SK-N-SH treated with all-trans-retinoic acid at 6 μM for 48 hours (cell line): Measurements from ENCODE around the gene AKAP13.
A peak's percentile ranks its signal among the peaks of the same experiment; 100 is the strongest.

Experiments used
- ATAC-seq: fragments of 200-7000 bp; cut with Tn5 transposase; 3 replicates; pipeline ENCODE4 v1.9.1; 2020; ENCODE audit warnings: mild to moderate bottlenecking, moderate library complexity
- ARNTL ChIP-seq: fragments of 450-650 bp; formaldehyde crosslinking; IDR thresholded peaks from 2 replicates; pipeline ENCODE4 v1.5.0; 2020; ENCODE audit warnings: low read depth, mild to moderate bottlenecking, moderate library complexity, borderline replicate concordance
- BACH2 ChIP-seq: fragments of 250-450 bp; sonication (Bioruptor Pico); IDR thresholded peaks from 2 replicates; pipeline ENCODE4 v1.9.0; 2021; ENCODE audit warnings: mild to moderate bottlenecking, borderline replicate concordance
- CSDC2 ChIP-seq: fragments of 250-450 bp; sonication (Bioruptor Pico); IDR thresholded peaks from 2 replicates; pipeline ENCODE4 v1.5.0; 2020; ENCODE audit warnings: mild to moderate bottlenecking, moderate library complexity
- ISL1 ChIP-seq: fragments of 250-450 bp; sonication (Bioruptor Pico); IDR thresholded peaks from 2 replicates; pipeline ENCODE4 v2.1.2; 2022; ENCODE audit warnings: mild to moderate bottlenecking, moderate library complexity
- OSR1 ChIP-seq: fragments of 250-450 bp; sonication (Bioruptor Pico); IDR thresholded peaks from 2 replicates; pipeline ENCODE4 v1.8.0; 2022; ENCODE audit warnings: moderate library complexity, mild to moderate bottlenecking, inconsistent platforms
- PPARA ChIP-seq: fragments of 250-450 bp; sonication (Bioruptor Pico); IDR thresholded peaks from 2 replicates; pipeline ENCODE4 v1.5.0; 2020; ENCODE audit warnings: mild to moderate bottlenecking, borderline replicate concordance
- RARB ChIP-seq: fragments of 250-450 bp; sonication (Bioruptor Pico); IDR thresholded peaks from 2 replicates; pipeline ENCODE4 v1.8.0; 2021; ENCODE audit warnings: mild to moderate bottlenecking, moderate library complexity
- SNAI2 ChIP-seq: fragments of 250-450 bp; sonication (Bioruptor Pico); IDR thresholded peaks from 2 replicates; pipeline ENCODE4 v1.5.0; 2020; ENCODE audit warnings: mild to moderate bottlenecking, moderate library complexity
- TCF4 ChIP-seq: fragments of 250-450 bp; sonication (Bioruptor Pico); IDR thresholded peaks from 2 replicates; pipeline ENCODE4 v1.8.0; 2021; ENCODE audit warnings: mild to moderate bottlenecking, moderate library complexity, borderline replicate concordance
- TOX ChIP-seq: fragments of 250-450 bp; sonication (Bioruptor Pico); IDR thresholded peaks from 2 replicates; pipeline ENCODE4 v1.8.0; 2021; ENCODE audit warnings: mild to moderate bottlenecking, moderate library complexity, borderline replicate concordance
- ZC3H10 ChIP-seq: fragments of 250-450 bp; sonication (Bioruptor Pico); IDR thresholded peaks from 2 replicates; pipeline ENCODE4 v1.5.1; 2021; ENCODE audit warnings: mild to moderate bottlenecking, moderate library complexity
- ZFP3 ChIP-seq: fragments of 250-450 bp; sonication (Bioruptor Pico); IDR thresholded peaks from 2 replicates; pipeline ENCODE4 v1.5.0; 2020; ENCODE audit warnings: mild to moderate bottlenecking, moderate library complexity
- ZNF565 ChIP-seq: fragments of 450-650 bp; formaldehyde crosslinking; conservative IDR thresholded peaks from 2 replicates; pipeline ENCODE4 v1.5.0; 2020; ENCODE audit warnings: low read depth, mild to moderate bottlenecking, moderate library complexity
- ZNF70 ChIP-seq: fragments of 450-650 bp; formaldehyde crosslinking; IDR thresholded peaks from 2 replicates; pipeline ENCODE4 v1.5.0; 2020; ENCODE audit warnings: mild to moderate bottlenecking, moderate library complexity
- ZNF8 ChIP-seq: fragments of 450-650 bp; formaldehyde crosslinking; IDR thresholded peaks from 2 replicates; pipeline ENCODE4 v1.5.0; 2020; ENCODE audit warnings: mild to moderate bottlenecking, moderate library complexity
- TF ChIP-seq, protein P1 (sequence below): fragments of 250-450 bp; sonication (Bioruptor Pico); IDR thresholded peaks from 2 replicates; pipeline ENCODE4 v1.5.1; 2020; ENCODE audit warnings: low read depth, mild to moderate bottlenecking, moderate library complexity
- TF ChIP-seq, protein P2 (sequence below): fragments of 250-450 bp; sonication (Bioruptor Pico); IDR thresholded peaks from 2 replicates; pipeline ENCODE4 v1.8.0; 2021; ENCODE audit warnings: low read depth, mild to moderate bottlenecking, moderate library complexity, borderline replicate concordance
- TF ChIP-seq, protein P3 (sequence below): fragments of 250-450 bp; sonication (Bioruptor Pico); IDR thresholded peaks from 2 replicates; pipeline ENCODE4 v1.5.1; 2021; ENCODE audit warnings: mild to moderate bottlenecking, moderate library complexity
- TF ChIP-seq, protein P4 (sequence below): fragments of 250-450 bp; sonication (Bioruptor Pico); IDR thresholded peaks from 2 replicates; pipeline ENCODE4 v1.8.0; 2020; ENCODE audit warnings: mild to moderate bottlenecking, moderate library complexity, borderline replicate concordance
- TF ChIP-seq, protein P5 (sequence below): fragments of 250-450 bp; sonication (Bioruptor Pico); IDR thresholded peaks from 2 replicates; pipeline ENCODE4 v1.5.0; 2020; ENCODE audit warnings: mild to moderate bottlenecking, moderate library complexity

Gene AKAP13

DNA sequence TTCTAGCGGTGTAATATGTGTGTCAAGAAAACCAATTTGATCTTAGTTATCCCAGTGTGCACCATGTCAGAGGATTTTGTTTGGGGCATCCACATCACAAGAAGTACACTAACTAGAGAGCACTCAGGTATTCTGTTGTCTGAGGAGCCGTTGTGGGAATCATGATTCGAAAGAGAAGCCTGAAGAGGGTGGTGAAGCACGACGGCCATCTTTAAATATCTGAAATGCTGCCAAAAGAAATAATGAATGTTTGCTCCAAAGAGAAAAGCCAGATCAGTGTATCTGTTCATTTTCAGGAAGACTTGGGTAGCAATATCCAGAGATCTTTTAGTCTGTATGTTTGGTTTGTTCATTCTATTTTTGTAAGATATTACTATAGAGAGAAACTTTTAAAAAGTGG lies 233.7 kb downstream of the AKAP13 start:
- ATAC-seq, result peak; percentile 49
- TF ChIP-seq TCF4 (CRISPR knock-in tag) (no peak), ISL1 (peak; percentile 64)

DNA sequence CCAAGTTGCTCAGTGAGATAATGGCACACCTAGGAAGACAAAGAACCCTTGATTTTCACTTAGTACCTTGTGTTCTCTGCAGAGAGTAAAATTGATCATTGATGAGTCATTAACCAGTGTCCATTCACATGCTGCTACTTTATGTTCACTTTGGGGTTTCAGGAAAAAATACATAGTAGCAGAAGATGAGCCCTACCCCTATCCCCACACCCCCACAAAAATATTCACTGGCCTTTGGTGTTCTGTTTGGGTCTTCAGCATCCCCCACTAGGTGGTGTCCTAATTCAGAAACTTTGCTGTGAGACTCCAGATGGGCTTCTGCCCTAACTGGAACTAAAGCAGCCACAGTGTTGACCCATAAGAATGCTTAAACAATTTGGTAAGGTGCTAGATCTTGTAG lies 235.5 kb downstream of the AKAP13 start:
- peak; percentile 25 for ATAC-seq
- no peak for TF ChIP-seq RARB (CRISPR knock-in tag)
- no peak for TF ChIP-seq ARNTL (CRISPR knock-in tag)
- TF ChIP-seq ZNF565, result no peak
- TF ChIP-seq, protein P1, sequence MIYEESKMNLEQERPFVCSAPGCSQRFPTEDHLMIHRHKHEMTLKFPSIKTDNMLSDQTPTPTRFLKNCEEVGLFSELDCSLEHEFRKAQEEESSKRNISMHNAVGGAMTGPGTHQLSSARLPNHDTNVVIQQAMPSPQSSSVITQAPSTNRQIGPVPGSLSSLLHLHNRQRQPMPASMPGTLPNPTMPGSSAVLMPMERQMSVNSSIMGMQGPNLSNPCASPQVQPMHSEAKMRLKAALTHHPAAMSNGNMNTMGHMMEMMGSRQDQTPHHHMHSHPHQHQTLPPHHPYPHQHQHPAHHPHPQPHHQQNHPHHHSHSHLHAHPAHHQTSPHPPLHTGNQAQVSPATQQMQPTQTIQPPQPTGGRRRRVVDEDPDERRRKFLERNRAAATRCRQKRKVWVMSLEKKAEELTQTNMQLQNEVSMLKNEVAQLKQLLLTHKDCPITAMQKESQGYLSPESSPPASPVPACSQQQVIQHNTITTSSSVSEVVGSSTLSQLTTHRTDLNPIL (CRISPR knock-in tag), result no peak
- TF ChIP-seq, protein P2, sequence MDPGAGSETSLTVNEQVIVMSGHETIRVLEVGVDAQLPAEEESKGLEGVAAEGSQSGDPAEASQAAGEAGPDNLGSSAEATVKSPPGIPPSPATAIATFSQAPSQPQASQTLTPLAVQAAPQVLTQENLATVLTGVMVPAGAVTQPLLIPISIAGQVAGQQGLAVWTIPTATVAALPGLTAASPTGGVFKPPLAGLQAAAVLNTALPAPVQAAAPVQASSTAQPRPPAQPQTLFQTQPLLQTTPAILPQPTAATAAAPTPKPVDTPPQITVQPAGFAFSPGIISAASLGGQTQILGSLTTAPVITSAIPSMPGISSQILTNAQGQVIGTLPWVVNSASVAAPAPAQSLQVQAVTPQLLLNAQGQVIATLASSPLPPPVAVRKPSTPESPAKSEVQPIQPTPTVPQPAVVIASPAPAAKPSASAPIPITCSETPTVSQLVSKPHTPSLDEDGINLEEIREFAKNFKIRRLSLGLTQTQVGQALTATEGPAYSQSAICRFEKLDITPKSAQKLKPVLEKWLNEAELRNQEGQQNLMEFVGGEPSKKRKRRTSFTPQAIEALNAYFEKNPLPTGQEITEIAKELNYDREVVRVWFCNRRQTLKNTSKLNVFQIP (CRISPR knock-in tag), result no peak
- TF ChIP-seq ZFP3 (CRISPR knock-in tag), result no peak
- TF ChIP-seq TCF4 (CRISPR knock-in tag), result no peak
- no peak for TF ChIP-seq TOX (CRISPR knock-in tag)
- no peak for TF ChIP-seq ZNF8 (CRISPR knock-in tag)
- TF ChIP-seq, protein P3, sequence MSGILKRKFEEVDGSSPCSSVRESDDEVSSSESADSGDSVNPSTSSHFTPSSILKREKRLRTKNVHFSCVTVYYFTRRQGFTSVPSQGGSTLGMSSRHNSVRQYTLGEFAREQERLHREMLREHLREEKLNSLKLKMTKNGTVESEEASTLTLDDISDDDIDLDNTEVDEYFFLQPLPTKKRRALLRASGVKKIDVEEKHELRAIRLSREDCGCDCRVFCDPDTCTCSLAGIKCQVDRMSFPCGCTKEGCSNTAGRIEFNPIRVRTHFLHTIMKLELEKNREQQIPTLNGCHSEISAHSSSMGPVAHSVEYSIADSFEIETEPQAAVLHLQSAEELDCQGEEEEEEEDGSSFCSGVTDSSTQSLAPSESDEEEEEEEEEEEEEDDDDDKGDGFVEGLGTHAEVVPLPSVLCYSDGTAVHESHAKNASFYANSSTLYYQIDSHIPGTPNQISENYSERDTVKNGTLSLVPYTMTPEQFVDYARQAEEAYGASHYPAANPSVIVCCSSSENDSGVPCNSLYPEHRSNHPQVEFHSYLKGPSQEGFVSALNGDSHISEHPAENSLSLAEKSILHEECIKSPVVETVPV (CRISPR knock-in tag), result no peak
- TF ChIP-seq, protein P4, sequence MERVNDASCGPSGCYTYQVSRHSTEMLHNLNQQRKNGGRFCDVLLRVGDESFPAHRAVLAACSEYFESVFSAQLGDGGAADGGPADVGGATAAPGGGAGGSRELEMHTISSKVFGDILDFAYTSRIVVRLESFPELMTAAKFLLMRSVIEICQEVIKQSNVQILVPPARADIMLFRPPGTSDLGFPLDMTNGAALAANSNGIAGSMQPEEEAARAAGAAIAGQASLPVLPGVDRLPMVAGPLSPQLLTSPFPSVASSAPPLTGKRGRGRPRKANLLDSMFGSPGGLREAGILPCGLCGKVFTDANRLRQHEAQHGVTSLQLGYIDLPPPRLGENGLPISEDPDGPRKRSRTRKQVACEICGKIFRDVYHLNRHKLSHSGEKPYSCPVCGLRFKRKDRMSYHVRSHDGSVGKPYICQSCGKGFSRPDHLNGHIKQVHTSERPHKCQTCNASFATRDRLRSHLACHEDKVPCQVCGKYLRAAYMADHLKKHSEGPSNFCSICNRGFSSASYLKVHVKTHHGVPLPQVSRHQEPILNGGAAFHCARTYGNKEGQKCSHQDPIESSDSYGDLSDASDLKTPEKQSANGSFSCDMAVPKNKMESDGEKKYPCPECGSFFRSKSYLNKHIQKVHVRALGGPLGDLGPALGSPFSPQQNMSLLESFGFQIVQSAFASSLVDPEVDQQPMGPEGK, result no peak
- TF ChIP-seq PPARA, result no peak
- no peak for TF ChIP-seq ZC3H10 (CRISPR knock-in tag)

DNA sequence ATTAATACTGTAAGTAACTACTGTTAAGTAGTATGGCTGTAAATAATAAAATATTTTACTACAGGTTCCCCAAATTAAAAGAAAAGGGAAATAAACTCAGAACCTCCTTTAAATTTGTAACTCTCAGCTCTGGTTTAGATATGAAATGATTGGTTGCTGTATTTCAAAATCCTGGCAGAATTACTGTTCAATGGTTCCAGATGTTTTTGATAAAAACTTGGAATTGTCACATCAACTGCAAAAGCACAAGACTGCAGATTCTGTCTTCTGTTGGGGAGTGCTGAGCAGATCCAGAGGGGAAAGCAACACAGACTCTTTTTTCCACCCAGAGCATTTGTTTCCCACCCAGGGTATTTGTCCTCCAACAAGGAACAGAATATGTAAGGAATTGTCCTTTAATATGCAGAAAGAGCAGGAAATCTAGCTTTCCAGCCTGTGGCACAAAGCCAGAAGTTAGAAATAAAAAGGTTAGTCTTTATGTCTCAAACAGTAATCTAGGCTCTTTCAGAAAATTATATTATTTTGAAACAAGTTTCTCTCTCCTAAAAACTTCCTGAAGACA lies 236.2 kb downstream of the AKAP13 start:
- peak; percentile 10 for ATAC-seq
- TF ChIP-seq, protein P5, sequence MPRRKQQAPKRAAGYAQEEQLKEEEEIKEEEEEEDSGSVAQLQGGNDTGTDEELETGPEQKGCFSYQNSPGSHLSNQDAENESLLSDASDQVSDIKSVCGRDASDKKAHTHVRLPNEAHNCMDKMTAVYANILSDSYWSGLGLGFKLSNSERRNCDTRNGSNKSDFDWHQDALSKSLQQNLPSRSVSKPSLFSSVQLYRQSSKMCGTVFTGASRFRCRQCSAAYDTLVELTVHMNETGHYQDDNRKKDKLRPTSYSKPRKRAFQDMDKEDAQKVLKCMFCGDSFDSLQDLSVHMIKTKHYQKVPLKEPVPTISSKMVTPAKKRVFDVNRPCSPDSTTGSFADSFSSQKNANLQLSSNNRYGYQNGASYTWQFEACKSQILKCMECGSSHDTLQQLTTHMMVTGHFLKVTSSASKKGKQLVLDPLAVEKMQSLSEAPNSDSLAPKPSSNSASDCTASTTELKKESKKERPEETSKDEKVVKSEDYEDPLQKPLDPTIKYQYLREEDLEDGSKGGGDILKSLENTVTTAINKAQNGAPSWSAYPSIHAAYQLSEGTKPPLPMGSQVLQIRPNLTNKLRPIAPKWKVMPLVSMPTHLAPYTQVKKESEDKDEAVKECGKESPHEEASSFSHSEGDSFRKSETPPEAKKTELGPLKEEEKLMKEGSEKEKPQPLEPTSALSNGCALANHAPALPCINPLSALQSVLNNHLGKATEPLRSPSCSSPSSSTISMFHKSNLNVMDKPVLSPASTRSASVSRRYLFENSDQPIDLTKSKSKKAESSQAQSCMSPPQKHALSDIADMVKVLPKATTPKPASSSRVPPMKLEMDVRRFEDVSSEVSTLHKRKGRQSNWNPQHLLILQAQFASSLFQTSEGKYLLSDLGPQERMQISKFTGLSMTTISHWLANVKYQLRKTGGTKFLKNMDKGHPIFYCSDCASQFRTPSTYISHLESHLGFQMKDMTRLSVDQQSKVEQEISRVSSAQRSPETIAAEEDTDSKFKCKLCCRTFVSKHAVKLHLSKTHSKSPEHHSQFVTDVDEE (CRISPR knock-in tag), result peak; percentile 20; the same call in 1 of the 2 replicates
- TF ChIP-seq BACH2 (CRISPR knock-in tag), result no peak

DNA sequence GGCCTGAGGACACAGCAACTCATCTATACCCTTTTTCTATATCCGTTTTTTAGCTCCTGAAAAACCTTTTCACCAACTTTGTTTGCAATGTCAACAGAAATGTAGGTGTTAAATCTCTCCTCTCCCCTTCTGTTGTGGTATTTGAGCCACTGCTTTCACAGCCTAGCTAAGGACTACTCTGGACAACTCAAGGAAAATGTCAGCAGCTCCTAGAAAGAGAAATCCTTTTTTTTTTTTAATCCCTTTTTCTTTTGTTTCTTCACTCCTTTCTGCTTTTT lies 237.8 kb downstream of the AKAP13 start:
- ATAC-seq, result no peak
- TF ChIP-seq, protein P5 (CRISPR knock-in tag), result no peak
- no peak for TF ChIP-seq PPARA
- no peak for TF ChIP-seq ZC3H10 (CRISPR knock-in tag)
- TF ChIP-seq ZNF565, result no peak
- TF ChIP-seq, protein P2 (CRISPR knock-in tag), result no peak
- TF ChIP-seq, protein P3 (CRISPR knock-in tag), result no peak
- TF ChIP-seq ZNF70, result no peak
- TF ChIP-seq RARB (CRISPR knock-in tag), result no peak
- no peak for TF ChIP-seq TOX (CRISPR knock-in tag)
- TF ChIP-seq SNAI2, result no peak
- TF ChIP-seq OSR1 (CRISPR knock-in tag), result no peak
- no peak for TF ChIP-seq CSDC2
